HL-60 (cell line): ENCODE results near the gene SMAD7.

Experiments used
- CTCF ChIP-seq: IDR thresholded peaks from one replicate; pipeline ENCODE4 v1.5.1; 2011; ENCODE audit warnings: low read length, control low read depth, inconsistent platforms; ENCODE audit not compliant: insufficient read depth
- POLR2AphosphoS5 ChIP-seq: IDR thresholded peaks from 2 replicates; pipeline ENCODE4 v1.6.1; 2012; ENCODE audit warnings: low read depth
- REST ChIP-seq: IDR thresholded peaks from 2 replicates; pipeline ENCODE4 v1.6.1; 2012; ENCODE audit warnings: low read depth; ENCODE audit not compliant: insufficient replicate concordance
- SPI1 ChIP-seq: IDR thresholded peaks from 2 replicates; pipeline ENCODE4 v1.6.1; 2012; ENCODE audit warnings: low read depth, mild to moderate bottlenecking, borderline replicate concordance

- TF ChIP-seq POLR2AphosphoS5, result no peak
- no peak for TF ChIP-seq CTCF
- no peak for TF ChIP-seq REST
- no peak for TF ChIP-seq SPI1
Observed at GRCh38 chr18:48904847-48905394, 45.8 kb downstream of the SMAD7 start.
